SK-N-SH treated with all-trans-retinoic acid at 6 μM for 48 hours (cell line): ENCODE results near the gene RPL3.

Experiments used
- ARNTL ChIP-seq: fragments of 450-650 bp; formaldehyde crosslinking; IDR thresholded peaks from 2 replicates; pipeline ENCODE4 v1.5.0; 2020; ENCODE audit warnings: low read depth, mild to moderate bottlenecking, moderate library complexity, borderline replicate concordance
- CREB5 ChIP-seq: fragments of 250-450 bp; sonication (Bioruptor Pico); IDR thresholded peaks from 2 replicates; pipeline ENCODE4 v1.5.1; 2020; ENCODE audit warnings: low read depth, mild to moderate bottlenecking, moderate library complexity
- CSRNP3 ChIP-seq: fragments of 250-450 bp; sonication (Bioruptor Pico); IDR thresholded peaks from 2 replicates; pipeline ENCODE4 v1.5.1; 2021; ENCODE audit warnings: mild to moderate bottlenecking, moderate library complexity
- ESRRG ChIP-seq: fragments of 250-450 bp; sonication (Bioruptor Pico); IDR thresholded peaks from 2 replicates; pipeline ENCODE4 v1.6.1; 2021; ENCODE audit warnings: mild to moderate bottlenecking
- OSR1 ChIP-seq: fragments of 250-450 bp; sonication (Bioruptor Pico); IDR thresholded peaks from 2 replicates; pipeline ENCODE4 v1.8.0; 2022; ENCODE audit warnings: moderate library complexity, mild to moderate bottlenecking, inconsistent platforms
- PATZ1 ChIP-seq: fragments of 250-450 bp; sonication (Bioruptor Pico); IDR thresholded peaks from 2 replicates; pipeline ENCODE4 v1.8.0; 2020; ENCODE audit warnings: mild to moderate bottlenecking, moderate library complexity, borderline replicate concordance
- POU6F1 ChIP-seq: fragments of 250-450 bp; sonication (Bioruptor Pico); IDR thresholded peaks from 2 replicates; pipeline ENCODE4 v1.8.0; 2021; ENCODE audit warnings: low read depth, mild to moderate bottlenecking, moderate library complexity, borderline replicate concordance
- PPARA ChIP-seq: fragments of 250-450 bp; sonication (Bioruptor Pico); IDR thresholded peaks from 2 replicates; pipeline ENCODE4 v1.5.0; 2020; ENCODE audit warnings: mild to moderate bottlenecking, borderline replicate concordance
- RARB ChIP-seq: fragments of 250-450 bp; sonication (Bioruptor Pico); IDR thresholded peaks from 2 replicates; pipeline ENCODE4 v1.8.0; 2021; ENCODE audit warnings: mild to moderate bottlenecking, moderate library complexity
- TCF4 ChIP-seq: fragments of 250-450 bp; sonication (Bioruptor Pico); IDR thresholded peaks from 2 replicates; pipeline ENCODE4 v1.8.0; 2021; ENCODE audit warnings: mild to moderate bottlenecking, moderate library complexity, borderline replicate concordance
- TOX ChIP-seq: fragments of 250-450 bp; sonication (Bioruptor Pico); IDR thresholded peaks from 2 replicates; pipeline ENCODE4 v1.8.0; 2021; ENCODE audit warnings: mild to moderate bottlenecking, moderate library complexity, borderline replicate concordance
- TSHZ2 ChIP-seq: fragments of 250-450 bp; sonication (Bioruptor Pico); IDR thresholded peaks from 2 replicates; pipeline ENCODE4 v1.5.0; 2020; ENCODE audit warnings: mild to moderate bottlenecking, moderate library complexity
- ZFP3 ChIP-seq: fragments of 250-450 bp; sonication (Bioruptor Pico); IDR thresholded peaks from 2 replicates; pipeline ENCODE4 v1.5.0; 2020; ENCODE audit warnings: mild to moderate bottlenecking, moderate library complexity
- ZNF70 ChIP-seq: fragments of 450-650 bp; formaldehyde crosslinking; IDR thresholded peaks from 2 replicates; pipeline ENCODE4 v1.5.0; 2020; ENCODE audit warnings: mild to moderate bottlenecking, moderate library complexity

- TF ChIP-seq ZNF70 (CRISPR knock-in tag) (no peak), CREB5 (no peak), TCF4 (no peak), ARNTL (CRISPR knock-in tag) (no peak), ZFP3 (CRISPR knock-in tag) (no peak), CSRNP3 (CRISPR knock-in tag) (no peak), OSR1 (no peak), PPARA (no peak), PATZ1 (CRISPR knock-in tag) (no peak), POU6F1 (CRISPR knock-in tag) (no peak), TOX (no peak), RARB (no peak), ESRRG (CRISPR knock-in tag) (no peak), TSHZ2 (no peak)
These were observed 45.5 kb upstream of the RPL3 start for GRCh38 chr22:39364714-39365491.
